GM12878 (cell line): Measurements from ENCODE around the gene SRPK2. TPM values are rescaled to one million over a fixed set of nuclear protein-coding genes. Genes with fewer than 3 reads are reported as not detected.

ENCODE experiments used
- ATAC-seq: fragments of 200-7000 bp; cut with Tn5 transposase; 3 replicates; pipeline ENCODE4 v1.9.1; 2020; ENCODE audit warnings: mild to moderate bottlenecking, moderate library complexity
- BruUV-seq: library from RNA; stranded (reverse); fragments of 400-500 nt; replicated peaks from 2 replicates; lab custom pipeline; 2021; lab: Mats Ljungman, UMichigan
- CTCF ChIA-PET: fragments of 300-600 bp; sonication (Branson Sonifier 250); formaldehyde crosslinking; extraction: SDS; loops from one replicate; lab custom pipeline; 2021; ENCODE audit warnings: inconsistent platforms; lab: Yijun Ruan, JAX
- POLR2A ChIA-PET: fragments of 350-600 bp; formaldehyde crosslinking; extraction: SDS; loops from one replicate; lab custom pipeline; 2021; ENCODE audit warnings: inconsistent platforms; lab: Charles Lee
- RAD21 ChIA-PET: fragments of 300-600 bp; sonication (Branson Sonifier 250); formaldehyde crosslinking; loops from one replicate; lab custom pipeline; 2023; ENCODE audit warnings: antibody characterized with exemption; ENCODE audit not compliant: unreplicated experiment; lab: Charles Lee
- SMC1A ChIA-PET: fragments of 300-600 bp; sonication (Branson Sonifier 250); formaldehyde crosslinking; loops from one replicate; lab custom pipeline; 2023; ENCODE audit not compliant: unreplicated experiment, uncharacterized antibody; lab: Charles Lee
- DNase-seq: peaks from one replicate; pipeline ENCODE4 v3.0.0-alpha.2; 2011; ENCODE audit warnings: low read depth, low spot score
- FAIRE-seq: peaks from 3 replicates; lab custom pipeline; 2011; peaks lifted over from hg19 to GRCh38; lab: Jason Lieb, UNC
- H2AFZ ChIP-seq: 2 replicates; pipeline ENCODE4 v1.6.0; 2011; ENCODE audit warnings: low read depth, low read length, control low read depth; ENCODE audit not compliant: control insufficient read depth
- H3K27ac ChIP-seq: 2 replicates; pipeline ENCODE4 v1.5.1; 2011; ENCODE audit warnings: control low read depth; ENCODE audit not compliant: control insufficient read depth, insufficient read depth
- H3K27me3 ChIP-seq, 2 experiments: replicated peaks in 1 of 2; 2 replicates each; pipeline versions ENCODE4 v1.6.0 to v1.6.1; 2011; ENCODE audit warnings: low read length in 1 of 2; ENCODE audit not compliant: control insufficient read depth in 2 of 2, insufficient read depth in 2 of 2
- H3K36me3 ChIP-seq, 2 experiments: 2 replicates each; pipeline ENCODE4 v1.5.1; 2011; ENCODE audit warnings: low read length in 1 of 2; ENCODE audit not compliant: control insufficient read depth in 2 of 2, insufficient read depth in 2 of 2
- H3K4me1 ChIP-seq: 2 replicates; pipeline ENCODE4 v1.6.1; 2011; ENCODE audit warnings: mild to moderate bottlenecking, low read length, moderate library complexity, mixed read lengths; ENCODE audit not compliant: control insufficient read depth, insufficient read depth
- H3K4me2 ChIP-seq: 2 replicates; pipeline ENCODE4 v1.6.0; 2011; ENCODE audit warnings: control low read depth; ENCODE audit not compliant: control insufficient read depth, insufficient read depth
- H3K4me3 ChIP-seq: fragments of 200-600 bp; sonication (generic); 2 replicates; pipeline ENCODE4 v1.5.1; 2016
- H3K79me2 ChIP-seq: 2 replicates; pipeline ENCODE4 v1.6.0; 2011; ENCODE audit warnings: low read length; ENCODE audit not compliant: control insufficient read depth, insufficient read depth
- H3K9ac ChIP-seq: 2 replicates; pipeline ENCODE4 v1.8.0; 2011; ENCODE audit warnings: low read length, control low read depth, mixed read lengths; ENCODE audit not compliant: control insufficient read depth, insufficient read depth
- H3K9me3 ChIP-seq: replicated peaks from 3 replicates; pipeline ENCODE4 v1.5.1; 2011; ENCODE audit warnings: mild to moderate bottlenecking, low read length; ENCODE audit not compliant: control insufficient read depth, insufficient read depth
- H4K20me1 ChIP-seq: 2 replicates; pipeline ENCODE4 v1.6.0; 2011; ENCODE audit not compliant: control insufficient read depth, insufficient read depth
- CBX5 ChIP-seq: sonication (generic); IDR thresholded peaks from 2 replicates; pipeline ENCODE4 v1.6.1; 2016; ENCODE audit warnings: low read depth, moderate library complexity, mild to moderate bottlenecking, inconsistent platforms
- NFYB ChIP-seq: IDR thresholded peaks from 2 replicates; pipeline ENCODE4 v1.6.1; 2011; ENCODE audit warnings: low read depth, mild to moderate bottlenecking, low read length, improper control_type of control experiment, moderate library complexity; ENCODE audit not compliant: insufficient read depth
- RBBP5 ChIP-seq: fragments of 200-600 bp; sonication (generic); conservative IDR thresholded peaks from 2 replicates; pipeline ENCODE4 v1.6.1; 2016
- STAT3 ChIP-seq: IDR thresholded peaks from 2 replicates; pipeline ENCODE4 v1.6.1; 2011; ENCODE audit warnings: low read depth, low read length, improper control_type of control experiment
- WGBS: methylation state at CpG from one replicate; pipeline ENCODE4 v1.1.6; 2016; ENCODE audit warnings: low lambda C conversion rate; ENCODE audit not compliant: insufficient replicate concordance, insufficient coverage; ENCODE audit errors: missing lambda C conversion rate; 5-methylcytosine and 5-hydroxymethylcytosine counted together
- in situ Hi-C: fragments of 300-500 bp; cut with MboI; formaldehyde crosslinking; loops from 9 replicates; pipeline ENCODE4 v1.14.3; 2018; ENCODE audit warnings: mixed read lengths
- intact Hi-C: fragments of 100-400 bp; cut with micrococcal nuclease; formaldehyde crosslinking; loops from one replicate; pipeline ENCODE4 v1.14.2; 2022; ENCODE audit not compliant: unreplicated experiment
- polyA plus RNA-seq, 11 experiments: library from polyadenylated mRNA; depleted of rRNA in 4 of 11; unstranded in 6 of 11; stranded (reverse) in 5 of 11; fragments of >200 nt; fragmentation: Nextera tagmentation in 4 of 11; fragmentation: Illumina TruSeq in 1 of 11; extraction: Ambion mirVana in 4 of 11; extraction: Trizol in 1 of 11; gene quantifications; 1 replicate in 1 of 11; 2 replicates in 10 of 11; pipeline versions ENCODE4 v1.2.1 to v1.2.3, GENCODE V29; 2011 to 2016; ENCODE audit warnings: inconsistent platforms in 2 of 11, missing spikeins in 2 of 11, low read depth in 1 of 11
- total RNA-seq, 4 experiments: library from RNA; depleted of rRNA in 3 of 4; stranded (reverse); fragments of >200 nt in 3 of 4; fragmentation: Illumina TruSeq in 1 of 4; extraction: Trizol in 1 of 4; gene quantifications; 2 replicates each; pipeline versions ENCODE4 v1.2.1 to v1.2.3, GENCODE V29; 2013 to 2021
- TF ChIP-seq, protein P1 (sequence below): IDR thresholded peaks from 2 replicates; pipeline ENCODE4 v1.6.1; 2012; ENCODE audit warnings: low read length, inconsistent platforms
- TF ChIP-seq, protein P2 (sequence below): IDR thresholded peaks from 2 replicates; pipeline ENCODE4 v1.6.1; 2011; ENCODE audit warnings: borderline replicate concordance, low read depth, mild to moderate bottlenecking, moderate library complexity, mixed read lengths, low read length; ENCODE audit not compliant: insufficient read depth; ENCODE audit errors: extremely low read length
- TF ChIP-seq, protein P3 (sequence below): IDR thresholded peaks from 2 replicates; pipeline ENCODE4 v1.6.1; 2012; ENCODE audit warnings: improper control_type of control experiment, low read depth, low read length; ENCODE audit not compliant: insufficient replicate concordance

The SRPK2 gene
- total and polyA plus RNA-seq, 10 of the 15 experiments (the other 5 are each of a cell fraction or from before 2014, with no cell fraction given), result 13.2 to 32.8 (median 24.5) TPM

DNA sequence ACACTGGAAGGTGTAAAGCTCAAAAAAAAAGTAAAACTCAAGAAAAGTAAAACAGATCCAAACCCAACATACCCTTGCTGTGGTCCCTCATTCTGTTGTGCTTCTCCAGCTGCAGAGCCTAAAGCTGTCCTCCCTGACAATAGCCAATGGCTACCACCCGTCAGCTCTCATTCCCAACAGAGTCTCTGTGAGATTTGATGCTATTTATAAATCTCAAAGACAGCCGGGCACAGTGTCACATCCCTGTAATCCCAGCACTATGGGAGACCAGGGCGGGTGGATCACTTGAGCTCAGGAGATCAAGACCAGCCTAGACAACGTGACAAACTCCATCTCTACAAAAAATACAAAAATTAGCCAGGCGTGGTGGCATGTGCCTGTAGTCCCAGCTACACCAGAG lies 258.7 kb downstream of the SRPK2 start:
- ATAC-seq, result no peak
- no peak overlapping the region for H3K27ac ChIP-seq
- in situ Hi-C loops (no loop called here), intact Hi-C loops (no loop called here)
- no peak overlapping the region for H2AFZ ChIP-seq
- POLR2A ChIA-PET, result no interaction called here
- no peaks in the 10 kb centered on the region for H4K20me1 ChIP-seq
- RAD21 ChIA-PET, result interaction anchor here (0.6 to 2.7 kb wide), 3 partner anchors 23 to 459 kb away, joined by 3 to 10 read pairs (median 3); no protein-coding TSS in a partner anchor
- no peak overlapping the region for H3K4me2 ChIP-seq
- SMC1A ChIA-PET, result interaction anchor here (0.8 to 2.9 kb wide), 14 partner anchors 13 to 459 kb away, joined by 3 to 19 read pairs (median 4); no protein-coding TSS in a partner anchor
- no peaks in the 10 kb centered on the region for H3K27me3 ChIP-seq
- FAIRE-seq, result no peak
- WGBS, result 90% methylated on average over 5 of the region's 5 CpGs
- H3K36me3 ChIP-seq, result peaks cover 7 to 12% of the 10 kb centered on the region in 2 experiments; a peak in 3 of 4 replicates
- H3K9ac ChIP-seq, result no peak overlapping the region
- no peaks in the 10 kb centered on the region for H3K9me3 ChIP-seq
- CTCF ChIA-PET, result interaction anchor here (0.6 to 1.7 kb wide), 4 partner anchors 13 to 1924 kb away, joined by 3 to 4 read pairs (median 4); no protein-coding TSS in a partner anchor
- peaks cover 16% of the 10 kb centered on the region for H3K4me1 ChIP-seq
- BruUV-seq, result no TSS peak
- TF ChIP-seq STAT3, result no peak
- no peak for TF ChIP-seq RBBP5
- TF ChIP-seq, protein P1, sequence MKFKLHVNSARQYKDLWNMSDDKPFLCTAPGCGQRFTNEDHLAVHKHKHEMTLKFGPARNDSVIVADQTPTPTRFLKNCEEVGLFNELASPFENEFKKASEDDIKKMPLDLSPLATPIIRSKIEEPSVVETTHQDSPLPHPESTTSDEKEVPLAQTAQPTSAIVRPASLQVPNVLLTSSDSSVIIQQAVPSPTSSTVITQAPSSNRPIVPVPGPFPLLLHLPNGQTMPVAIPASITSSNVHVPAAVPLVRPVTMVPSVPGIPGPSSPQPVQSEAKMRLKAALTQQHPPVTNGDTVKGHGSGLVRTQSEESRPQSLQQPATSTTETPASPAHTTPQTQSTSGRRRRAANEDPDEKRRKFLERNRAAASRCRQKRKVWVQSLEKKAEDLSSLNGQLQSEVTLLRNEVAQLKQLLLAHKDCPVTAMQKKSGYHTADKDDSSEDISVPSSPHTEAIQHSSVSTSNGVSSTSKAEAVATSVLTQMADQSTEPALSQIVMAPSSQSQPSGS, result no peak
- no peak for TF ChIP-seq NFYB
- TF ChIP-seq, protein P2, sequence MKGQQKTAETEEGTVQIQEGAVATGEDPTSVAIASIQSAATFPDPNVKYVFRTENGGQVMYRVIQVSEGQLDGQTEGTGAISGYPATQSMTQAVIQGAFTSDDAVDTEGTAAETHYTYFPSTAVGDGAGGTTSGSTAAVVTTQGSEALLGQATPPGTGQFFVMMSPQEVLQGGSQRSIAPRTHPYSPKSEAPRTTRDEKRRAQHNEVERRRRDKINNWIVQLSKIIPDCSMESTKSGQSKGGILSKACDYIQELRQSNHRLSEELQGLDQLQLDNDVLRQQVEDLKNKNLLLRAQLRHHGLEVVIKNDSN, result no peak
- TF ChIP-seq, protein P3, sequence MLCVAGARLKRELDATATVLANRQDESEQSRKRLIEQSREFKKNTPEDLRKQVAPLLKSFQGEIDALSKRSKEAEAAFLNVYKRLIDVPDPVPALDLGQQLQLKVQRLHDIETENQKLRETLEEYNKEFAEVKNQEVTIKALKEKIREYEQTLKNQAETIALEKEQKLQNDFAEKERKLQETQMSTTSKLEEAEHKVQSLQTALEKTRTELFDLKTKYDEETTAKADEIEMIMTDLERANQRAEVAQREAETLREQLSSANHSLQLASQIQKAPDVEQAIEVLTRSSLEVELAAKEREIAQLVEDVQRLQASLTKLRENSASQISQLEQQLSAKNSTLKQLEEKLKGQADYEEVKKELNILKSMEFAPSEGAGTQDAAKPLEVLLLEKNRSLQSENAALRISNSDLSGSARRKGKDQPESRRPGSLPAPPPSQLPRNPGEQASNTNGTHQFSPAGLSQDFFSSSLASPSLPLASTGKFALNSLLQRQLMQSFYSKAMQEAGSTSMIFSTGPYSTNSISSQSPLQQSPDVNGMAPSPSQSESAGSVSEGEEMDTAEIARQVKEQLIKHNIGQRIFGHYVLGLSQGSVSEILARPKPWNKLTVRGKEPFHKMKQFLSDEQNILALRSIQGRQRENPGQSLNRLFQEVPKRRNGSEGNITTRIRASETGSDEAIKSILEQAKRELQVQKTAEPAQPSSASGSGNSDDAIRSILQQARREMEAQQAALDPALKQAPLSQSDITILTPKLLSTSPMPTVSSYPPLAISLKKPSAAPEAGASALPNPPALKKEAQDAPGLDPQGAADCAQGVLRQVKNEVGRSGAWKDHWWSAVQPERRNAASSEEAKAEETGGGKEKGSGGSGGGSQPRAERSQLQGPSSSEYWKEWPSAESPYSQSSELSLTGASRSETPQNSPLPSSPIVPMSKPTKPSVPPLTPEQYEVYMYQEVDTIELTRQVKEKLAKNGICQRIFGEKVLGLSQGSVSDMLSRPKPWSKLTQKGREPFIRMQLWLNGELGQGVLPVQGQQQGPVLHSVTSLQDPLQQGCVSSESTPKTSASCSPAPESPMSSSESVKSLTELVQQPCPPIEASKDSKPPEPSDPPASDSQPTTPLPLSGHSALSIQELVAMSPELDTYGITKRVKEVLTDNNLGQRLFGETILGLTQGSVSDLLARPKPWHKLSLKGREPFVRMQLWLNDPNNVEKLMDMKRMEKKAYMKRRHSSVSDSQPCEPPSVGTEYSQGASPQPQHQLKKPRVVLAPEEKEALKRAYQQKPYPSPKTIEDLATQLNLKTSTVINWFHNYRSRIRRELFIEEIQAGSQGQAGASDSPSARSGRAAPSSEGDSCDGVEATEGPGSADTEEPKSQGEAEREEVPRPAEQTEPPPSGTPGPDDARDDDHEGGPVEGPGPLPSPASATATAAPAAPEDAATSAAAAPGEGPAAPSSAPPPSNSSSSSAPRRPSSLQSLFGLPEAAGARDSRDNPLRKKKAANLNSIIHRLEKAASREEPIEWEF, result no peak
- no peak for TF ChIP-seq CBX5
- H3K4me3 ChIP-seq, result no peak overlapping the region
- DNase-seq, result no peak
- no peaks in the 10 kb centered on the region for H3K79me2 ChIP-seq
